Right lobe of liver (tissue), 6 donors: ENCODE results near the gene RPP38. TPM values are rescaled to one million over a fixed set of nuclear protein-coding genes. Genes with fewer than 3 reads are reported as not detected.

Experiments
- ATAC-seq, 4 donors: fragments of 200-7000 bp; cut with Tn5 transposase; one replicate each; pipeline ENCODE4 v1.9.1; 2020; ENCODE audit warnings: mild to moderate bottlenecking in 4 of 4, moderate library complexity in 4 of 4
- DNase-seq, 3 donors: peaks; one replicate each; pipeline ENCODE4 v3.0.0-alpha.2; 2020
- H3K27ac ChIP-seq, 3 donors: fragments of 200-600 bp; one replicate each; pipeline ENCODE4 v1.8.0; 2022
- H3K27me3 ChIP-seq, 2 donors: fragments of 200-600 bp; one replicate each; pipeline ENCODE4 v1.8.0; 2022
- H3K36me3 ChIP-seq, 4 donors: fragments of 200-600 bp; sonication (generic) in 1 of 4; one replicate each; pipeline versions ENCODE4 v1.5.1 to v1.8.0; 2017 to 2022; ENCODE audit warnings: control low read depth in 1 of 4
- H3K4me1 ChIP-seq, 4 donors: fragments of 200-600 bp; sonication (generic) in 1 of 4; one replicate each; pipeline versions ENCODE4 v1.5.1 to v1.8.0; 2017 to 2022; ENCODE audit warnings: control low read depth in 1 of 4
- H3K4me3 ChIP-seq, 3 donors: fragments of 200-600 bp; one replicate each; pipeline ENCODE4 v1.8.0; 2022
- H3K9me3 ChIP-seq, 4 donors: fragments of 200-600 bp; sonication (generic) in 1 of 4; one replicate each; pipeline versions ENCODE4 v1.5.1 to v1.8.0; 2017 to 2022; ENCODE audit warnings: control low read depth in 1 of 4
- CTCF ChIP-seq, 4 donors: fragments of 200-600 bp in 3 of 4; fragments of 450-650 bp in 1 of 4; IDR thresholded peaks; one replicate each; pipeline versions ENCODE4 v1.5.1 to v1.8.0; 2016 to 2022; ENCODE audit warnings: antibody characterized with exemption in 4 of 4, mild to moderate bottlenecking in 2 of 4
- POLR2A ChIP-seq: fragments of 450-650 bp; IDR thresholded peaks from one replicate; pipeline ENCODE4 v1.6.1; 2017; ENCODE audit warnings: antibody characterized with exemption, mild to moderate bottlenecking
- WGBS: methylation state at CpG from one replicate; pipeline ENCODE4 v1.1.6; 2018; ENCODE audit warnings: low coverage, low lambda C conversion rate; ENCODE audit not compliant: insufficient coverage; ENCODE audit errors: missing lambda C conversion rate; 5-methylcytosine and 5-hydroxymethylcytosine counted together
- intact Hi-C, 2 donors: fragments of 100-400 bp; cut with DNase I; formaldehyde crosslinking; loops; one replicate each; pipeline versions ENCODE4 v1.11.2 to v1.14.1; 2022
- total RNA-seq, 6 experiments: library from RNA; depleted of rRNA in 2 of 6; stranded (reverse); fragments of >200 nt in 2 of 6; fragmentation: NEBNext Ultra II Directional in 3 of 6; extraction: Animal tissue kit (Norgen Biotek cat#: 25700) in 3 of 6; gene quantifications; one replicate each; pipeline versions ENCODE4 v1.1.0 to v1.2.4, GENCODE V29; 2016 to 2023
- donor health status: DM: no; HTN: yes; CAD: no.
- donor health status: DM: no; HTN: no; CAD: no.
- donor health status: DM: no; HTN: no; CAD: no.
- donor health status: DM: no; HTN: yes; CAD: no.
- donor health status: DM: no; HTN: yes; CAD: no.

The RPP38 gene
- total RNA-seq, 6 experiments from 2014 or later: 5.4 to 9.4 (median 6.9) TPM

GRCh38 chr10:15069230-15069629 lies 27.9 kb upstream of the RPP38 start:
- Histone ChIP-seq H3K27me3 (no peaks in the 10 kb centered on the region), H3K4me1 (no peaks in the 10 kb centered on the region), H3K9me3 (no peaks in the 10 kb centered on the region), H3K27ac (no peak overlapping the region), H3K36me3 (no peaks in the 10 kb centered on the region), H3K4me3 (no peak overlapping the region)
- intact Hi-C loops: no loop called here
- 60% methylated on average over 3 of the region's 4 CpGs for WGBS
- no peak for ATAC-seq
- TF ChIP-seq POLR2A: no peak
- no peak for TF ChIP-seq CTCF (IDR thresholded peaks at IDR 0.05)
- DNase-seq: no peak

GRCh38 chr10:15072358-15072757 lies 24.8 kb upstream of the RPP38 start:
- no CpG with 5 or more reads among the region's 5 CpGs for WGBS
- intact Hi-C loops: no loop called here
- no peak for ATAC-seq
- DNase-seq: no peak
- H3K27me3 ChIP-seq: no peaks in the 10 kb centered on the region
- H3K9me3 ChIP-seq: no peaks in the 10 kb centered on the region
- H3K36me3 ChIP-seq: no peaks in the 10 kb centered on the region
- no peaks in the 10 kb centered on the region for H3K4me1 ChIP-seq
- no peak for TF ChIP-seq CTCF (IDR thresholded peaks at IDR 0.05)
- TF ChIP-seq POLR2A: no peak
- H3K27ac ChIP-seq: no peak overlapping the region
- no peak overlapping the region for H3K4me3 ChIP-seq

GRCh38 chr10:15075421-15075820 lies 21.7 kb upstream of the RPP38 start:
- Histone ChIP-seq H3K27ac (no peak overlapping the region), H3K4me3 (no peak overlapping the region), H3K36me3 (no peaks in the 10 kb centered on the region), H3K4me1 (no peaks in the 10 kb centered on the region), H3K27me3 (no peaks in the 10 kb centered on the region), H3K9me3 (no peaks in the 10 kb centered on the region)
- DNase-seq (no peak), ATAC-seq (no peak)
- TF ChIP-seq CTCF (IDR thresholded peaks at IDR 0.05) (no peak), POLR2A (no peak)
- intact Hi-C loops: no loop called here
- WGBS: 75% methylated on average over 3 of the region's 3 CpGs

- 78% methylated on average over 18 of the region's 18 CpGs for WGBS
- no peaks in the 10 kb centered on the region for H3K9me3 ChIP-seq
- TF ChIP-seq POLR2A (no peak), CTCF (IDR thresholded peaks at IDR 0.05) (no peak)
- peaks cover 0 to 7% (median 0%) of the 10 kb centered on the region in 4 donors for H3K4me1 ChIP-seq
- ATAC-seq (peak in 1 of 4 donors; percentile 6), DNase-seq (no peak)
- intact Hi-C loops: no loop called here
- no peaks in the 10 kb centered on the region for H3K27me3 ChIP-seq
- peak overlapping the region; percentile 4 to 38 (median 37) for H3K4me3 ChIP-seq
- H3K27ac ChIP-seq: peak overlapping the region in 1 of 3 donors; percentile 18
- no peaks in the 10 kb centered on the region for H3K36me3 ChIP-seq
Measured at GRCh38 chr10:15083674-15084501, 13.3 kb upstream of the RPP38 start.
